Motor neuron (in vitro differentiated cells): ENCODE measurements around the gene KRT83. TPM values are rescaled to one million over a fixed set of nuclear protein-coding genes. Genes with fewer than 3 reads are reported as not detected.
A peak's percentile ranks its signal among the peaks of the same experiment; 100 is the strongest.

Experiments used
- ATAC-seq, 8 experiments: fragments of 200-7000 bp; cut with Tn5 transposase; replicated peaks in 6 of 8; 2 replicates each; pipeline ENCODE4 v1.8.0; 2021; ENCODE audit warnings: mild to moderate bottlenecking in 8 of 8, moderate library complexity in 8 of 8
- H3K27ac ChIP-seq, 2 donors: fragments of 250-450 bp; sonication (Bioruptor Pico); 2 replicates each; pipeline ENCODE4 v1.9.0; 2021; ENCODE audit warnings: antibody characterized with exemption in 2 of 2, mild to moderate bottlenecking in 2 of 2, moderate library complexity in 1 of 2
- H3K4me1 ChIP-seq, 2 donors: fragments of 250-450 bp; sonication (Bioruptor Pico); replicated peaks in 1 of 2; 2 replicates each; pipeline ENCODE4 v1.6.1; 2021; ENCODE audit warnings: antibody characterized with exemption in 2 of 2, mild to moderate bottlenecking in 2 of 2, moderate library complexity in 1 of 2
- H3K4me3 ChIP-seq, 5 donors: fragments of 250-450 bp; sonication (Bioruptor Pico); 2 replicates each; pipeline ENCODE4 v1.9.0; 2021; ENCODE audit warnings: antibody characterized with exemption in 5 of 5, mild to moderate bottlenecking in 5 of 5, moderate library complexity in 4 of 5
- WGBS, 10 experiments: fragments of 450-650 bp; shearing (Covaris generic); methylation state at CpG; one replicate each; pipeline ENCODE4 v1.0.0; 2022; 5-methylcytosine and 5-hydroxymethylcytosine counted together
- in situ Hi-C, 9 experiments: fragments of 400-800 bp; cut with MboI; loops; one replicate each; pipeline ENCODE4 v1.15.0; 2021; ENCODE audit warnings: low sequenced_read_pairs in 9 of 9, low pct_unique_long_range_greater_than_20kb in 2 of 9; ENCODE audit not compliant: unreplicated experiment in 9 of 9
- total RNA-seq, 8 experiments: library from RNA; unstranded; fragments of 300-600 nt; gene quantifications; 2 replicates each; pipeline versions ENCODE4 v1.2.3 to v1.2.4, GENCODE V29; 2022

KRT83 gene
- total RNA-seq, 8 experiments from 2014 or later, result 0.14 to 0.28 TPM; not detected in 6

DNA sequence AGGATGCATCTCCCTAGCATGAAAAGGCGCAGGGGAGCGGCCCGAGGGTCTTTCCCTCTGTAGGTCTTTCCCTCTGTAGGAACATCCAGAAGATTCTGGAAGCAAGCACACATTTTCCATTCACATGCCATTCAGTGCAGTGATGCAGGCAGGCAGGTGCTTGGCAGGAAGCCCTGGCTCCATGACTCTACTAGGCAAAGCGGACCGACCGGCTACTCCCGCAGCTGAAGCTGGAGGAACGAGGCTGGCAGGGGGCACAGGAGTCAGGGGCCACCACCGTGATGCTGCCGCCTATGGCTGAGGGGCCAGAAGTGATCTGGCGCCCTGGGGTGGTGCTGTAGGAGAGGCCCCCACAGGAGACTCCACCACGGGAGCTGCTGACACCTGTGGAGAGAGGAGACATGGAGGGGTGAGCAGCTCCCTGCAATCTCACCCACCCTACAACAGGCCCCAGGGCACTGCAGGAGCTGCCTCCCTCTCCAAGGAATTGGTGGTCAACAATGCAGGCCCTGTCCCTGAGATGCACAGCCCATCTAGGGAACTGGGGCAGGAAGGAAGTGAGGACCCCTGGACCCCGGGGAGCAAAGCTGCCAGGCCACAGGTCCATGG is 39.6 kb upstream of the KRT83 start:
- H3K4me3 ChIP-seq, result no peak overlapping the region
- WGBS, 10 experiments, result 20 to 100% (median 69%) methylated on average over 1 to 3 of the region's 13 CpGs; no CpG with 5 or more reads in 4 of the 10 experiments
- ATAC-seq, result no peak
- H3K4me1 ChIP-seq, result no peaks in the 10 kb centered on the region
- H3K27ac ChIP-seq, result no peak overlapping the region
- in situ Hi-C loops, result loop anchor here in 1 of 9 experiments (25.0 kb wide), 2 partner anchors 527 to 627 kb away; no protein-coding TSS in a partner anchor

DNA sequence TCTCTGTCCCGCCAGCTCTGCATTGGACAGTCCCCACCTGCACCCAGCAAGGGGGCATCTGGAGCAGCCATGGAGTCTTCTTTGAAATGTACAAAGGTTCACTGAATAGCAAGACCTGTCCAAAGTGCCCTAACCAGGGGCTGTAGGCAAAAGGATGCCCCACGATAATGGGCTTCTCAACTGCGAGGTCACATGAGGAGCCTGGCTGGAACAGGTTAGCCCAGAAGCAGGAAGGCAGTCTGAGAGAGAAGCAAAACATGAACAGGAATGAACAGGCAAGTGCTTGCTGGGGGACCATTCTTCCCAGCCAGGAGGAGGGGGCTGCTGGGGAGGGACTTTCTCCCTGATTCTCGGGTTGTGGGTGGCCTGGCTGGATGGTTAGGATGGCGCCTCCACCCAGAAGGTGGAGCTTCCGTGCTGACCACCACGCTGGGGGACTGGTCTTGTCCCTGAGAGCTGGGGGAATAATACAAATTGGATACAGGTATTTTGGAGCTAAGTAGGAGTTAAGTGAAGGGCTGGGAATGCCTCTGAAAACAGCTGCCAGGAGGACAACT is 39.0 kb upstream of the KRT83 start:
- WGBS, 10 experiments, result 20 to 83% (median 78%) methylated on average over 1 to 7 of the region's 7 CpGs; no CpG with 5 or more reads in 5 of the 10 experiments
- no peaks in the 10 kb centered on the region for H3K4me1 ChIP-seq
- no peak overlapping the region for H3K27ac ChIP-seq
- in situ Hi-C loops, result loop anchor here in 1 of 9 experiments (25.0 kb wide), 2 partner anchors 527 to 627 kb away; no protein-coding TSS in a partner anchor
- H3K4me3 ChIP-seq, result no peak overlapping the region
- ATAC-seq, result no peak

DNA sequence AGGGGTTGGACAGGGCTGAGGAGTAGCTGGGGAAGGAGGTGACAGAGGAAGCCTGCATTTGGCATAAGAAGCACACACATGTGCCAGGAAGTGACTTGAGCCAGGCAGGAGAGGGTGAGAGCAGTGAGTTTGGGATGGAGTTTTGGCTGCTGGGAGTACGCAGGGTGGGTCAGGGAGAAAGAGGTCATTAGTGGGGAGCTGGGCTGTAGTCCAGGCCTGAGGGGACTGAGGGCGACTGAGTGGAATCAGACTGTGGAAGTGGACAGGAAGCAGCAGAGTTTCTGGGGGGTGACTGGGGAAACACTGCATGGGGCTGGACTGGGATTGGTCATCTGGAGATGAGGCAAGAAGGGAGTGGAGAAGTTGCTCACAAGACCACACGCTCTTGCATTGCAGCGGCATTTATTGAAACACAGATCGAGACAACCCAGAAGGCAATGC is 38.4 kb upstream of the KRT83 start:
- H3K27ac ChIP-seq, result no peak overlapping the region
- 40 to 79% (median 66%) methylated on average over 1 to 5 of the region's 5 CpGs; no CpG with 5 or more reads in 5 of the 10 experiments for WGBS, 10 experiments
- ATAC-seq, result peak in 2 of 8 experiments; percentile 31 to 52
- no peak overlapping the region for H3K4me3 ChIP-seq
- no peaks in the 10 kb centered on the region for H3K4me1 ChIP-seq
- in situ Hi-C loops, result loop anchor here in 1 of 9 experiments (25.0 kb wide), 2 partner anchors 528 to 628 kb away; no protein-coding TSS in a partner anchor

DNA sequence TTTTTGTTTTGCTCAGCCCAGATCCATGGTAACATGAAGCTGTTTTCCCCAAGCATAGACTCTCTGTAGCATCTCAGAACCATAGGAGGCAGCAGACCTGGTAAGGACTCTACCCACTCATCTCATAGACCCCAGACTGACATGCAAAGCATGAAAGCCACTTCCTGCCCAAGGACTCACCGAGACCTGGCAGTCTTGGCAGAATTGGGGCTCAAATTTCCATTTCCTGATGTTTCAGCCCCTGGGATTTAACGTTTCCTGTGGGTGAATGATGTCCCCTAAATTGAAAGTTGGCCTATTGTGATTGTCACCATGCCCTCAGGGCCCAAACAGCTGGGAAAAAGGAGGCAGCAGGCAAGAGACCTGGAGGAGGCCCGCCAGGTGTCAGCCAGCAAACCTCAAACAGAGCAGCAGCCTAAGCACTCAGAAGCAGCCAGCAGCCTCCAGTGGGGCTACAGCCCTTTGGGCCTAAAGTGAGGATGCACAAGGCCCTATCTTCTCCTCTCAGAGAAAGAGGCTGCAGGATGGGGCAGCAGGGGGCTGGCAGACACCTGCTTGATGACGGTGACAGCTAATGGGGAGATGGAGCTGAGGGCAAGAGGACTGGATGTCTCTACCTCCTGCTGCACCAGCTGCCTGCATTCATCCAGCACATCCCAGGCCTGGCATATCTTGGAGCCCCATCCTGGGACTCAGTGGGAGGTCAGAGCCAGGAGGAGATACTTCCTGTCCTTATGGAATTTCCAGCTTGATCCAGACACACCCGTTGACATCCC is 37.6 kb upstream of the KRT83 start:
- ATAC-seq, result no peak
- no peak overlapping the region for H3K4me3 ChIP-seq
- H3K27ac ChIP-seq, result no peak overlapping the region
- no peaks in the 10 kb centered on the region for H3K4me1 ChIP-seq
- WGBS, 10 experiments, result 0 to 80% (median 50%) methylated on average over 1 to 3 of the region's 5 CpGs; no CpG with 5 or more reads in 3 of the 10 experiments
- in situ Hi-C loops, result loop anchor here in 1 of 9 experiments (25.0 kb wide), 2 partner anchors 529 to 629 kb away; no protein-coding TSS in a partner anchor

DNA sequence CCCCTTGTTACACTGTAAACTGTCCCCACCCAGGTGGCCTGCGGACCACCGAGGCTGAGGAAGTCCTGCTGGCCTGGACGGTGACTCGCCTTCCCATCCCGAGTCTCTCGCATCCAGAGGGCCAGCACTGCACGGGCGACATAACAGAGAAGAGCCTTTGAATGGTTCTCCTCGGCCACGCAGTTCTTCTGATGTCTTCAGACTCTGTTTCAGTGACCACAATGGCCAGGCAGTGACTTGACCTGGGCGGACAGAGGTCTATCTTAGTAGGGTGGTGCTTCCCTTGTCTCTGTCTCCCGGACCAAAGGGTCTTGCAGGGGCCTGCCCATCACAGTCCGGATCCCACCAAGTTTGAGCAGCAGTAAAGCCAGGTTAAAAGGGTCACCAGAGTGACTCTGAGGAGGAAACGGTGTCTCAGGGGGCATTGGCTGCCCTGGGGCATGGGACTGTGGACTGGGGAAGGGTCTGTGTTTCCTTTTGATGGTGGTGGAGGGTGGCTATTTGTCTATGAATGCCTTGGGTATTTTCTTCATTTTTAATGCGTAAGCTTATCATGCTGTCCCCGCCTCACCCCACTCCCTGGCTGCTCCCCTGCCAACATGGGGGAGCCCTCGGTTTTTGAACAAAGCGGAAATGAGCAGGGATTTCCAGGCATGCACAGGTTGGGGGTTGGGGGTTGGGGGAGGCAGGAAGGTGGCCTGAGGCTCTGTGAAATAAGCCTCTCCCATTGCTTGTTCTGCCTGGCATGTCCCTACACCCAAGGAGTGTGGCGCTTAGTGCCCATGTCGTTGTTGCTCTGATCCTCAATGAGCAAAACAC is 35.8 kb upstream of the KRT83 start:
- no peaks in the 10 kb centered on the region for H3K4me1 ChIP-seq
- H3K4me3 ChIP-seq, result no peak overlapping the region
- no peak overlapping the region for H3K27ac ChIP-seq
- in situ Hi-C loops, result loop anchor here in 1 of 9 experiments (25.0 kb wide), 2 partner anchors 530 to 630 kb away; no protein-coding TSS in a partner anchor
- ATAC-seq, result no peak
- 0 to 97% (median 76%) methylated on average over 1 to 15 of the region's 20 CpGs; no CpG with 5 or more reads in 2 of the 10 experiments for WGBS, 10 experiments

DNA sequence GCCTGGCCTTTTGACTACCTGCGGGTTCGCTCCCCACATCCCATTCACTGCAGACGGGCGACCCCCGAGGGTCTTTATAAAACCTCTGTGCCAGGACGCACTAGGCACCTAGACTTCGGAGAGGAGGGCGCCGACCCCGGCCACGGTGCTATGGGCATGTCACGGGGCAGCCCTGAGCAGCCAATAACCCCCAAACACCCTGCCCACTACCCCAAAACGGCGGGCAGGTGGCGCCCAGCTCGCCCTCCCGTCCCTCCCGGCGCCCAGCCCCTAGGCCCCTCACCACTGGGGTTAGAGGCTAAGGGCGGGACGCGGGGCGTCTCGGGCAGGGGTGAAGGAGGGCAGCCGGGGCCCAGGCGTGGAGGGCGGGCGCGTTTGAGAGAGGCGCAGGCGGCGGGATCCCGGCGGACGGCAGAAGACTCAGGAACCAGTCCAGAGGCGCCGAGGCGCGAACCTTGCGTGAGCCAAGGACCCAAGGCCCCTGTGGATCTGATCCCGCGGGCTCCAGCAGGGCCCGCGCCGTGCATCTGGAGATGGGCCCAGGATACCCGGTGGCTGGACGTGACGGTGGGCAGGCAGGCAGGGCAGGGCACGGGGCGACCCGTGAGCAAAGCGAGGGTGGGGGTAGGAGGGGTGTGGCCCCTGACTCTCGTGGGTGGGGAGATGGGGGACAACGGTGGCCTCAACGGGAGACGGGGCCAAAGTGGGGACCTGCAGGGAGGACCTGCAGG is 35.0 kb upstream of the KRT83 start:
- 70 to 80% methylated on average over 2 to 4 of the region's 56 CpGs; no CpG with 5 or more reads in 8 of the 10 experiments for WGBS, 10 experiments
- Histone ChIP-seq H3K4me1 (no peaks in the 10 kb centered on the region), H3K27ac (no peak overlapping the region), H3K4me3 (no peak overlapping the region)
- in situ Hi-C loops, result loop anchor here in 1 of 9 experiments (25.0 kb wide), 2 partner anchors 531 to 631 kb away; no protein-coding TSS in a partner anchor
- ATAC-seq, result no peak

DNA sequence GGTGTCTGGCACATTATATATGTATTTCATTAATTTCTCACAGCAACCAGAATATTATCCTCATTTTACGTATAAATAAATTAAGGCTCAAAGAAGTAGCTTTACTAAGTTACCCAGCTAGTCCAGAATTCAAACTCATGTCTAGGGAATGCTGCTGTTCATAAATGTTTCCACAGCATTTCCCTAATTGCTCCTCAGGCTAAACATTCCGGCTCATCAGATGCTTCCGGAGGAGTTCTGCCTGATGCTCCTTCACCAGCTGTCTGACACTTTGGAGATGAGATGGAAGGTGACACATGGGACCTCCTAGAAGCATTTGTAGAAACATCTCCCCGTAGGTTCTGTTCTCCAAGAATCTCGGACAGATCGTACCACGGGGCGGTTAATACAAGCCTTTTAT is 34.0 kb upstream of the KRT83 start:
- 60 to 100% (median 88%) methylated on average over 1 to 6 of the region's 8 CpGs; no CpG with 5 or more reads in 2 of the 10 experiments for WGBS, 10 experiments
- no peaks in the 10 kb centered on the region for H3K4me1 ChIP-seq
- in situ Hi-C loops, result loop anchor here in 1 of 9 experiments (25.0 kb wide), 2 partner anchors 532 to 632 kb away; no protein-coding TSS in a partner anchor
- H3K27ac ChIP-seq, result no peak overlapping the region
- no peak for ATAC-seq
- no peak overlapping the region for H3K4me3 ChIP-seq

DNA sequence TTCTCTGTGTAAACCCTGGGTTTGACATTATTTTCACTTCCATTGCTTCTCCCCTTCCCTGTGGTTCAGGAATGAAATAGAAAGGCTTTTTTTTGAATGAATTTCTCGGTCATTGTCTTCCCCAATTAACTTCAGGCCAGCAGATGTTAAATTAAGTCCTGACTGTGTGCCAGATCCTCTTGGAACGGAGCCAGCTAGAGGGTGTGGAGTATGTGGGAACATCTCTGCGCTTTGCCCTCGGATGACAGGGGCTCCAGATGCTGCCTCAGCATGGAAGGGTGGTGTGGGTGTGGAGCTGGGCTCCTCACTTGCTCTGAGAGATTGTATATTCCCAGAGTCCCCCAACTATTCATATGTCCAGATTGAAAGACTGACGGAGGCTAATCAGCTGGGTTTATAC is 33.0 kb upstream of the KRT83 start:
- WGBS, 10 experiments, result 0 to 50% (median 11%) methylated on average over 2 to 4 of the region's 5 CpGs; no CpG with 5 or more reads in 5 of the 10 experiments
- in situ Hi-C loops, result loop anchor here in 1 of 9 experiments (25.0 kb wide), 2 partner anchors 533 to 633 kb away; no protein-coding TSS in a partner anchor
- peak in 3 of 8 experiments; percentile 33 to 75 (median 34) for ATAC-seq
- Histone ChIP-seq H3K4me3 (no peak overlapping the region), H3K27ac (no peak overlapping the region), H3K4me1 (no peaks in the 10 kb centered on the region)

DNA sequence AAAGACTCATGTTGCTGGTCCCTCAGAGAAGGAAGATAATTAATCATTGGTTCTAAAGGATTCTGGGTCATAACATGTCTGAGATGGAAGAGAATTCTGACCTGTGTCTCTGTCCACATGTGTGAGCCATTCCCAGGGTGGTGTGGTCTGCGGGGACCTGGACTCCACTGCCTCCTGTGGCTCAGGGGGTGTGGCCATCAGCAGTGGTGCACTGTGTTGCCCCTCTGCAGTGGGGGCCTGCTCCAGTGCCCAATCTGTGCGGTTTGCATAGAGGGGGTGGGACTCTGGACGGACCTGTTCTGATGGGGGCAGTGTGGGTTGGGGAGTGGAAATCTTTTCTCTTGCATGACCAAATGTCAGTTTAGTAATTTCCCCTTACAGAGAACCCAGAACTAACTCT is 32.6 kb upstream of the KRT83 start:
- ATAC-seq, result no peak
- in situ Hi-C loops, result loop anchor here in 1 of 9 experiments (25.0 kb wide), 2 partner anchors 534 to 634 kb away; no protein-coding TSS in a partner anchor
- Histone ChIP-seq H3K27ac (no peak overlapping the region), H3K4me3 (no peak overlapping the region), H3K4me1 (no peaks in the 10 kb centered on the region)
- 50 to 80% (median 50%) methylated on average over 1 to 3 of the region's 3 CpGs; no CpG with 5 or more reads in 7 of the 10 experiments for WGBS, 10 experiments

DNA sequence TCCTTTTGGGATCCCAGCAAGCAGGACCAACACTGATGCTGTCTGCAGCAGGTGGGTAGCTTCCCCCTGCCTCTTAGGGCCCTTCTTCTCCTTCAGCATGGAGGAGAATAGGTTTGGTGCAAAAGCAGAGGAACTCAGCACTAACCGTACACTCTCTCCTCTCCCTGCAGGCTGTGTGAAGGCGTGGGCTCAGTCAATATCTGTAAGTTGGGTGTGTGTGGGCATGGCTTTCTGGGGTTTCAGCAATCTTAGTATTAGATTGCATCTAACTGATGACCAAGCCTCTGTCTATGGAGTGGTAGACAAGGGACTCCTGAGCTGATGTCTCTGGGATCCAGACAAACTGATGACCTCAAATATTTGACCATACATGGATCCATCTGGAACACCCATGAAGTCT is 31.8 kb upstream of the KRT83 start:
- ATAC-seq, result no peak
- in situ Hi-C loops, result loop anchor here in 1 of 9 experiments (25.0 kb wide), 2 partner anchors 534 to 634 kb away; no protein-coding TSS in a partner anchor
- Histone ChIP-seq H3K4me3 (no peak overlapping the region), H3K4me1 (no peaks in the 10 kb centered on the region), H3K27ac (no peak overlapping the region)
- 0 to 80% (median 53%) methylated on average over 1 to 2 of the region's 2 CpGs; no CpG with 5 or more reads in 6 of the 10 experiments for whole genome bisulfite sequencing, 10 experiments

DNA sequence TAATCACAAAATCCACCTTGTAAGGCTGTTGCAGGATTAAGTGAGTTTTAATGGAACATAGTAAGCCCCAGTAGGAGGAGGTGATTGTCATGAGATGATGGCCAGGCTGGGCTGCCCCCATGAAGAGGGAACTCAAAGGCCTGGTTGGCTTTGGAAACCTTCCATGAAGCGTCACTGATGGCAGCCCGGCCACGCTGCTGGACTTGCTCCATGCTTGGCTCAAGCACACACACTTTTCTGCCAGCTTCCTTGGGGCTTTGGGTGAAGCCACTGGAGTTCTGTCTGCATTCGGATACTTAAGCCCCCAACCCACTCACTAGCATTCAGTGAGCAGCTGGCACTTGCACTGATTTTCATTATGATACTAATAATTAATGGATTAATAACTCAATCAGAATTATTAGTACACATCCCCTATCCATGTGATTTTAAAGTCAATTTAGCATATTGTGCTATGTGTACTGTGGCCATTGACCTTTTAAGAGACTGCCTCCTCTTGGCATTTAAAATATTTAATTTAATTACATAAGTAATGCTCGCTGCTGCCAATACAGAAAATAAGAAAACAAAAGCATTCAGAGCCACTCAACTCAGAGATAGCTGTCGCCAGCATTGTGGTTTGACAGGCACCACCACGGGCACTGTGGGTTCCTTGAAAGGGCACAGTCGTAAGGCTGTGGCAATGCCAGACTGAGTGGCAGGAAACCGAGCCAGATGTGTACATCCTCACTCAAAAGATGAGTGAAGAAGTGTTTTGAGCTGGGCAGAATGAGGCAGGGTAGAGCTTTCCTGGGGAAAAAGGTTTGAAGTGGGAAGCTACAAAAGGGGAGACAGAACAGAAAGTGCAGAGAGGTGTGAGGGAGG is 30.2 kb upstream of the KRT83 start:
- Histone ChIP-seq H3K4me1 (no peaks in the 10 kb centered on the region), H3K27ac (no peak overlapping the region), H3K4me3 (no peak overlapping the region)
- WGBS, 10 experiments, result 6 to 80% (median 62%) methylated on average over 1 to 9 of the region's 9 CpGs; no CpG with 5 or more reads in 2 of the 10 experiments
- no peak for ATAC-seq
- in situ Hi-C loops, result loop anchor here in 1 of 9 experiments (25.0 kb wide), 2 partner anchors 536 to 636 kb away; no protein-coding TSS in a partner anchor
